ENCODE measurements around the gene EIF4G2. TPM values are rescaled to one million over a fixed set of nuclear protein-coding genes. Genes with fewer than 3 reads are reported as not detected.

EIF4G2 gene
- total and polyA plus RNA-seq, 8 donors: 88.6 to 475 (median 313) TPM

DNA sequence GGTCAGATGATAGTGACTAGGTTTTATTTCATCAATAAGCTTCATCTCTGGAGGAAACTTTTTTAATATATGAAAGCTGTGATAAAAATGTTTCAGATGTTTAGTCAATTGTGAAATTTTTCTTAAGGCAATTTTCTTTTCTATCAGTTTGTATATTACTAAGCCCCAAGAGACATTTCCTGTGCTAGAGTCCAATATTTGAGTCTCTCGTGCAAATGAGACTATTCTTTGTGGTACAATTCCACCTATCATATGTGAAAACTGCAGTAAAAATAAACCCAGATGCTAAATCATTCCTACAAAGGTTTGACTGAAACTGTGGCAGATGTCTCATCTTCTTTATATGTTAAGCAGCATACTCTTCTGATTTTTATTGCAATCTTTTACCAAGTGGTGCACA, 29.6 kb downstream of the EIF4G2 start:
- Histone ChIP-seq H3K4me1 (no peaks in the 10 kb centered on the region), H3K27me3 (no peaks in the 10 kb centered on the region), H3K27ac (no peak overlapping the region), H3K36me3 (peaks cover 0 to 33% (median 23%) of the 10 kb centered on the region in 3 donors), H3K9me3 (no peaks in the 10 kb centered on the region), H3K4me3 (no peak overlapping the region)
- FAIRE-seq (no peak), DNase-seq (no peak), ATAC-seq (no peak)
- TF ChIP-seq, protein P1, sequence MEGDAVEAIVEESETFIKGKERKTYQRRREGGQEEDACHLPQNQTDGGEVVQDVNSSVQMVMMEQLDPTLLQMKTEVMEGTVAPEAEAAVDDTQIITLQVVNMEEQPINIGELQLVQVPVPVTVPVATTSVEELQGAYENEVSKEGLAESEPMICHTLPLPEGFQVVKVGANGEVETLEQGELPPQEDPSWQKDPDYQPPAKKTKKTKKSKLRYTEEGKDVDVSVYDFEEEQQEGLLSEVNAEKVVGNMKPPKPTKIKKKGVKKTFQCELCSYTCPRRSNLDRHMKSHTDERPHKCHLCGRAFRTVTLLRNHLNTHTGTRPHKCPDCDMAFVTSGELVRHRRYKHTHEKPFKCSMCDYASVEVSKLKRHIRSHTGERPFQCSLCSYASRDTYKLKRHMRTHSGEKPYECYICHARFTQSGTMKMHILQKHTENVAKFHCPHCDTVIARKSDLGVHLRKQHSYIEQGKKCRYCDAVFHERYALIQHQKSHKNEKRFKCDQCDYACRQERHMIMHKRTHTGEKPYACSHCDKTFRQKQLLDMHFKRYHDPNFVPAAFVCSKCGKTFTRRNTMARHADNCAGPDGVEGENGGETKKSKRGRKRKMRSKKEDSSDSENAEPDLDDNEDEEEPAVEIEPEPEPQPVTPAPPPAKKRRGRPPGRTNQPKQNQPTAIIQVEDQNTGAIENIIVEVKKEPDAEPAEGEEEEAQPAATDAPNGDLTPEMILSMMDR (IDR thresholded peaks at IDR 0.05): no peak
- WGBS, 2 donors: 71 to 94% methylated on average over 1 of the region's 1 CpG
- intact Hi-C loops (cut with DNase I): no loop called here

DNA sequence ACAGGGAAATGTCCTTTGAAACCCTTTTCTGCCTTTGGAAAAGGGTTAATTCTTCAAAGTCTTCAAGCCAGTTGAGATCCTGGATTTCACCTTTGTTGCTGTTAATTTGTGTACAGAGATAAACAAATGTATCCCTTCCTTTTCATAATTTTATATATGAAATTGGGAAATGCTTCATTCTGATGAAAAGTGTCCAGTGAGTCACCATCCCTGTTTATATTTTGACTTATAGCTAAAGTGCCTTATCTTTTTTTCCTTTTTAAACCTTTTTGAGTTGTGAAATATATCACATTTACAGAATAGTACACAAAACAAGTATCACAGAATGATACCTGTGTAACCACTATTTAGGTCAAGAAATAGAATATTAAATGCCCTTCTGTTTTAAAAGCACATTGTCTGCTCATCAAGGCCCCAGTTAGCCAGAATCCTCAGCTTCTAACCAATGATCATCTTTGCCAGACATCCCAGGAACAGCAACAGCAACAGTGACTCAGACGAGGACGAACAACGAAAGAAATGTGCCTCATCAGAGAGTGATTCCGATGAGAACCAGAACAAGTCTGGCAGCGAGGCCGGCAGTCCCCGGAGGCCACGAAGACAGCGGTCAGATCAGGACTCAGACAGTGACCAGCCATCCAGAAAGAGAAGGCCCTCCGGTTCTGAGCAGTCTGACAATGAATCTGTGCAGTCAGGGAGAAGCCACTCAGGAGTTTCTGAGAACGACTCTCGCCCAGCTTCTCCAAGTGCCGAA, 30.3 kb downstream of the EIF4G2 start:
- Histone ChIP-seq H3K9me3 (no peaks in the 10 kb centered on the region), H3K27me3 (no peaks in the 10 kb centered on the region), H3K27ac (no peak overlapping the region), H3K4me1 (no peaks in the 10 kb centered on the region), H3K4me3 (no peak overlapping the region), H3K36me3 (peaks cover 0 to 34% (median 26%) of the 10 kb centered on the region in 3 donors)
- intact Hi-C loops (cut with DNase I): no loop called here
- peak in 3 of 4 donors; percentile 38 to 51 (median 43) for ATAC-seq
- WGBS, 2 donors: 84 to 88% methylated on average over 13 of the region's 13 CpGs
- TF ChIP-seq, protein P1 (IDR thresholded peaks at IDR 0.05): no peak
- no peak for DNase-seq
- FAIRE-seq: no peak

DNA sequence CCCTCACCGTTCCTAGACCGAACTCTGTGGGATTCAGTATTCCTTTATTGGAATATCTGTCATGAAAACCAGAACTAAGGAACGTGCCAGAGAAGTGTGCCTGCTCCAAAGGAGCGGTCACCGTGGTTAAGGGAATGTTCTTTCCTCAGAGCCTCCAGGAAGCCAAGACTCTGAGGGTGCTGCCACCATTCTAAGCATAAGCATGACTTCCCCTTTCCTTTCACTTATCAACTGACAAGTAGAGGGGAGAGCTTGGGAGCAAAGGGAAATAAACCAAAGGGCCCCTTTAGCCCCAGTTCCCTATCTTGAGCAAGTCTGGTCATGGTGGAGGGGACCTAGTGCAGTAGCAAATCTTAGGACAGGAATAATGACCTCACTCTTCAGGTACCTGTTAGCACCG, 30.9 kb downstream of the EIF4G2 start:
- ATAC-seq (peak in 2 of 4 donors; percentile 18 to 23), DNase-seq (no peak), FAIRE-seq (no peak)
- Histone ChIP-seq H3K9me3 (no peaks in the 10 kb centered on the region), H3K27me3 (no peaks in the 10 kb centered on the region), H3K4me3 (no peak overlapping the region), H3K27ac (no peak overlapping the region), H3K4me1 (no peaks in the 10 kb centered on the region), H3K36me3 (peaks cover 0 to 40% (median 32%) of the 10 kb centered on the region in 3 donors)
- TF ChIP-seq, protein P1 (IDR thresholded peaks at IDR 0.05): no peak
- intact Hi-C loops (cut with DNase I): no loop called here
- 75 to 81% methylated on average over 6 of the region's 6 CpGs for WGBS, 2 donors

DNA sequence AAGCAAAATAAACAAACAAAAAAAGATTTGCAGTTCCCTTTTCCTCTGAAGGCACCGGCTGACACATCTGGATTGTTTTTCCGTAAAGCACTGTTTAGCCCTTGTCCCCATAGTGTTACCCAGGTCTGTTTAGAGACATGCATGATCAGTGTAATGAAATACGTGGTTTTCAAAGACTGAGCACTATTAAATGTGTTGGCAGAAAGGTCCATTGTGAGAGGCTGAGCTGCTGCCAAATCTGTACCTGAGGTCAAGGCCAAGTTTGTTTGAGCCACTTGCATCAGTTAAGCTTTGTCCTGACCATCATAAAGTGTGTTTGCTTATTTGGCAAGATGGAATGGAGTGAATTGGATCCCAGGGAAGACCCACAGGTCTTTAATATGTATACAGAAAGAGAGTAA, 31.3 kb downstream of the EIF4G2 start:
- 62 to 71% methylated on average over 3 of the region's 3 CpGs for WGBS, 2 donors

More for the DNA sequence above, 31.3 kb downstream of the EIF4G2 start:
- no peak for FAIRE-seq
- no peak for DNase-seq
- intact Hi-C loops (cut with DNase I): no loop called here
- H3K4me3 ChIP-seq: no peak overlapping the region
- H3K4me1 ChIP-seq: no peaks in the 10 kb centered on the region
- TF ChIP-seq, protein P1 (IDR thresholded peaks at IDR 0.05): no peak
- H3K27ac ChIP-seq: no peak overlapping the region
- no peaks in the 10 kb centered on the region for H3K9me3 ChIP-seq
- ATAC-seq: peak in 1 of 4 donors; percentile 25
- H3K27me3 ChIP-seq: no peaks in the 10 kb centered on the region
- peaks cover 0 to 44% (median 36%) of the 10 kb centered on the region in 3 donors for H3K36me3 ChIP-seq
